IPS-11a (cell line): ENCODE results near the gene TRMT11.
A peak's percentile ranks its signal among the peaks of the same experiment; 100 is the strongest.
"Not testable (repeated sequence)": the region's sequence is repeated elsewhere in the genome, so short reads cannot be mapped to it uniquely, and the experiment has no call there.

Experiments
- H3K4me3 ChIP-seq: one replicate; pipeline ENCODE4 v1.5.1; 2013; ENCODE audit warnings: low read depth, low read length, control low read depth

TRMT11 gene

DNA sequence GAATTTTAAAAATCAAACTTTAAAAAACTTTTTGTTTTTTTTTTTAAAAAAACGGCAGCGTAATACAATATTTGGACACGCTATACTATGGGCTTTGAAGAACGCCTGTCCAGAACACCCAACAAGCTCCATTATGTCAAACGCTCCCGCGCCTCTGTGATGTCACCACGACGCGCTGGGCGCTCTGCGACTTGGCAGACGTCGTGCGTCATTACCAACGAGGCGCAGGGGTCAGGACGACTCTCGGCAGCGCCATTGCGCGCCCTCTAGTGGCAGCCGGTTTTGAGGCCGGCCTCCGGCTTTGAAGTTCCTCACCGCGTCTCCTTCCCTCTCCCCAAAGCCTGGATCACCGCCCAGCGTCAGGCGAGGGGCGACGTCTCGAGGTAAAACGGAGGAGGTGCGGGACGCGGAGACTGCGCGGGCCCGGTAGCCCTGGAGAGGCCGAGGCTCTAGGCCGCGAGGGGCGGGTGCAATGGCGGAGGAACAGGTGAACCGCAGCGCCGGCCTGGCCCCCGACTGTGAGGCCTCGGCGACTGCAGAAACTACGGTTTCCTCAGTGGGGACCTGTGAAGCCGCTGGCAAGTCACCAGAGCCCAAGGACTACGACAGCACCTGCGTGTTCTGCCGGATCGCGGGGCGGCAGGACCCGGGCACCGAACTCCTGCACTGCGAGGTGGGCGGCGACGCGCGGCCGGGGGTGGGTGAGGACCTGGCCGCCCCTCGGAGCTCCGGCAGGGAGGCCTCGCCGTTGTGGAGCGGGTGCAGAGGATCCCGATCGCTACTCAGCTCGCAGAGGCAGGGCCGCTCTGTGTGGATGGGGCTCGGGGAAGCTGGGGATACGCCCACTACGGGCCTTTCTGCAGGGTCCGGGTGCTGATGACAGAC lies 29.6 kb upstream of the TRMT11 start, which contains the start of gene HINT3:
Gene HINT3 (plus strand): TSS at position 265 of the 885 bp plus-strand sequence. CDS start 208 bp downstream, at position 473.
- H3K4me3 ChIP-seq, result peak within 1 kb of the TSS; percentile 65

DNA sequence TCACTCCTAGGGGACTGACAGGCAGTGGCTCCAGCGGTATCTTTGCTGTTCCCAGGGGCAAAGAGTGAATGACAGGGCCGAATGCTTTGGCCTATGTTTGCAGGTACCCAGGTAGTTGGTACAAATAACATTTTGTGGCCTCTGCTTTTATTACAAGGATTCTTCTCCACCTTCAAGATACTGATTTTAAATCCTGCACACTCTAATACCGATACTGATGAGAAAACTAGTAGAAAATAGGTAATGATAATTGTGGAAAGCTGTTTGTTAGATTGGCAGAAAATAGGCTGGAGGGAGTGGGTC lies 29.0 kb upstream of the TRMT11 start:
- H3K4me3 ChIP-seq, result peak overlapping the region; percentile 65

DNA sequence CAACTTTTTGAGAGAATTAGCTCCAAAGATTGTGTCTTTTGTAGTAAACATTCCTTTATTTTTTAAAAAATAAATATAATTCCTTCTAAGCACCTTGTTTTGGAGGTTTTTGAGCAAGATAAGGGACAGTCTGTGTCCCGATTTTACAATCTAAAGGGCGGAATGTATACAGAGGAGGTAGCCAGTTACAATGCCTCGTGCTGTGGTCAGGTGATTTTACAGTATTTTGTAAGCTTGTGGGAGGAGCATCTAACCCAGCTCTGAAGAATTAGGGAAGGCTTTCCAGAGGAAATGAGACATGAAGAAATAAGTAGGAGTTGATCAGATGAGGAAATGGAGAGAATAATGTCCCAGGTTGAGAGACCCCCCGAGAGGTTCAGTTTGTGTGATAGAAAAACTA lies 28.5 kb upstream of the TRMT11 start:
- no peak overlapping the region for H3K4me3 ChIP-seq

DNA sequence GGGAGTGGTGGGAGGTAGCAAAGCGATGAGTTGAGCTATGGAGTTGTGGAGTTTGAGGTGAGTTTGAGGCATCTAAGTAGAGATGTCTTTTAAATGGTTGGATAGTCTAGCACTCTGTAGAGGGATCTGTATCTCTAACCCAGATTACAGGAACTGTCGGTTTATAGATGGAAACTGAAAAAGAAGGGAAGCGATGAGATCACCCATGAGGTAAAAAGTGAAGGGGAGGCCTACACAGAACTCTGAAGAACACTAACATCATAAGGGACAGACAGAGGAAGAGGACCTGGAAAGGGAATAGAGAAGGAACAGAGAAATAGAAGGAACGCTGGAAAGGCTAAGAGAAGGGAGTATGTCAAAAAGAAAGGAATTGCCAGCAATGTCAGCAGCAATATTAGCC lies 27.3 kb upstream of the TRMT11 start:
- no peak overlapping the region for H3K4me3 ChIP-seq

DNA sequence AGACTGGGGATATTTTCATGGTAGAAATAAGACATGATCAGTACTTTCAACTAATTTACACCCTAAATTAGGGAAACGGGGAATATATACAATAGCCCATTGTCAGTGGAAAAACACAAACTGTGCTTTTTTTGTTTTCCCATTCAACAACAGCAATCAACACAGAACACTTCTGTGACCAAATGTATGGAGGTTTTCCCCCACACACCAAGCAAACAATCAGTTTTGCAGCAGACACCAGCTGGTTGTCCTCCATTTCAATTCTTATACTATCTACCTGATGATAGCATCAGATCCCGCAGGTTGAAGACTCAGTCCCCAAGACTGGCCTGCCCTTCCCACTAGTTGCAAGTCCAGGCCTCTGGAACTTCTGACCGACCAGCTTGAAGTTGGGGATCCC lies 25.2 kb upstream of the TRMT11 start:
- H3K4me3 ChIP-seq, result no peak overlapping the region

DNA sequence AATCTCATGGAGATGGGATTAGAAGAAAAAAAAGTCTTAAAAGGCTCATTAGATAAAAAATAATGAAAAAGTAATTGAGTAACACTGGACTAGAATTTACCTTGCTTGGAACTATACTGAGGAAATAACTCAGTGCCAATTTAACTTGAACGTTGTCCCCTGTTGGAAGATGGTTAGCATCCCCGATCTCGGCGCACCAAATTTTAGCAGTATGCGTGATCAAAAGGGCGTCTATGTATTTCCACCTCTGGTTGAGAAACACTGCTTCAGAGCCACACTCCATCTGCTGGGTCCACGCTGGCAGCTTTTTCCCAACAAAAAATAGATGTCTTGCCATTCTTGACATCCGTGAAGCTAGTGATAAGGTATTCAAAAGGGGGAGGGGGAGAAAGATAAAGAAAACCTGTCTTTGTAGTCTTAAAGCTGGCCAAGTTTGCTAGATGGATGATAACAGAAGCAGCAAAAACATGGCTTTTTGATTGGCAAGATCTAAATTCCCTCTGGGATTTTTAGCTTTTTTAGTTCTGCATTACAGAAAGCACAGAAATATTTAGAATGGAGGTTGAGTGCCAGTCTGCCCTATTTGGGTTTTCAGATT lies 23.3 kb upstream of the TRMT11 start:
- H3K4me3 ChIP-seq, result no peak overlapping the region

DNA sequence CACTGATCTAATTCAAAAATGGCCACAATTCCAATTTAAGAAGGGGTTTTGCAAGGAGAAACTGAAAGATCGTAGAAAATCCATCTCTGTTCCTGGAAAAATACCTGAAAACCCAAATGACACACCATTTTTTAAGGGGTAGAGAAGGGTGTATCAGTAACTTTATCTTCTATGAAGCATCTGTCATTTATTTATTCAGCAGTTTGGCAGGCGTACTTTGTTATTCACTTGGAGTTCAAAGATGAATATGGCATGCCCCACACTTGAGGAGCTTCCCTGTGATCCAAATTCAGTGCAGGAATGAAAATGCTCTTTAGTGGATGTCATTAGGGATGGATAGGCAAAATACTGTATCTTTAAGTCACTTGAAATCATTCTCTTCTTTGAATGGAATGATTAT lies 22.5 kb upstream of the TRMT11 start:
- H3K4me3 ChIP-seq, result no peak overlapping the region

DNA sequence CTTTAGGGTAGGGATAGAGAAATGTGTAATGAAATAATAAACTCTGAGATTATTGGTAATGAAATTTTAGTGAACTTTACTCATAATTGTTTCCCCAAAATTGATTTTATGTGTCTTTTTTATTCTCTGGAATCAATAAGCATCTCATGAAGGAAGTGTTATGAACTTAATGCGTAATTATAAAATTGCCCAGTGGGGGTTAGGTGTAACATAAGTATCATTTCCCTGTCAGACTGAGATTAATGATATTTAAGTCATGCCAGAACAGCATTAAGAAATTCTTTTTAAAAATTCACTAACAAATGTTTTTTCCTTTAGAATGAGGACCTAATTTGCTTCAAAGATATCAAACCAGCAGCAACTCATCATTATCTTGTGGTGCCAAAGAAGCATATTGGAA lies 19.8 kb upstream of the TRMT11 start:
- H3K4me3 ChIP-seq, result no peak overlapping the region

DNA sequence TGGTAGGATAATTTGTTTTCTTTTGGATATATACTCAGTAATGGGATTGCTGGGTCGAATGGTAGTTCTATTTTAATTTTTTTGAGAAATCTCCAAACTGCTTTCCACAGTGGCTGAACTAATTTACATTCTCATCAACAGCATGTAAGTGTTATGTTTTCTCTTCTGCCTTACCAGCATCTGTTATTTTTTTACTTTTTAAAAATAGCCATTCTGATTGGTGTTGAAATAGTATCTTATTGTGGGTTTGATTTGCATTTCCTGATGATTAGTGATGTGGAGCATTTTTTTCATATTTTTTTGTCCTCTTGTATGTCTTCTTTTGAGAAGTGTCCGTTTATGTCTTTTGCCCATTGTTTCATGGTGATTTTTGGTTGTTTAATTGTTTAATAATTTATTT lies 17.8 kb upstream of the TRMT11 start:
- H3K4me3 ChIP-seq, result no peak overlapping the region

DNA sequence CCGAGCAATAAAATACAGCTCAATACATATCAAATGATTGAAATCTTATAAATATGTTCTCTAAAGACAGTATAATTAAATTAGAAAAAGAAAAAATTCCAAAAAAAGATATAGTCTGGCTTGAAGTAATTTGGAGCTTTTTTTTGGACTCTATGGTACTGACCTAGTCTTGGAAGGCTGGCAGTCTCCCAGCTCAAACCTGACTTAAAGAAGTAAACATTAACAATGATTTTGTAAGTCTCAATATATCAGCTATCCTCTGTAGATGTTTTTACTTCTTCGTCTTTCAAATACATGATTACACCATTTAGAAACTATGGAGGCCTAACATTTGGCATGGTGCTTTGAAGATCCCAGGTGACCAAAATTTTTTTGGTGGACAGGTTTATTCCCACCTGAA lies 15.6 kb upstream of the TRMT11 start:
- no peak overlapping the region for H3K4me3 ChIP-seq

DNA sequence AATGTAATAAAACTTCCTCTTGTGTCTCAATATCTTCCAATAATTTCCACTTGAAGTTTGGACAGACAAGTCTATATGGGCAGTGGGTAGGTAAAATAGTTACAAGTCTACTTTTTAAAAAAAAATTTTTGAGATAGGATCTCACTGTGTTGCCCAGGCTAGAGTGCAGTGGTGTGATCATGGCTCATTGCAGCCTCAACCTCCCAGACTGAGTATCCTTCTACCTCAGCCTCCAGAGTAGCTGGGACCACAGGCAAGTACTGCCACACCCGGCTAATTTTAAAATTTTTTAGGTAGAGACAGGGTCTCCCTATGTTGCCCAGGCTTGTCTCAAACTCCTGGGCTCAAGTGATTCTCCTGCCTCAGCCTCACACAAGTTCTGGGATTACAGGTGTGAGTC lies 13.9 kb upstream of the TRMT11 start:
- H3K4me3 ChIP-seq, result not testable (repeated sequence)

DNA sequence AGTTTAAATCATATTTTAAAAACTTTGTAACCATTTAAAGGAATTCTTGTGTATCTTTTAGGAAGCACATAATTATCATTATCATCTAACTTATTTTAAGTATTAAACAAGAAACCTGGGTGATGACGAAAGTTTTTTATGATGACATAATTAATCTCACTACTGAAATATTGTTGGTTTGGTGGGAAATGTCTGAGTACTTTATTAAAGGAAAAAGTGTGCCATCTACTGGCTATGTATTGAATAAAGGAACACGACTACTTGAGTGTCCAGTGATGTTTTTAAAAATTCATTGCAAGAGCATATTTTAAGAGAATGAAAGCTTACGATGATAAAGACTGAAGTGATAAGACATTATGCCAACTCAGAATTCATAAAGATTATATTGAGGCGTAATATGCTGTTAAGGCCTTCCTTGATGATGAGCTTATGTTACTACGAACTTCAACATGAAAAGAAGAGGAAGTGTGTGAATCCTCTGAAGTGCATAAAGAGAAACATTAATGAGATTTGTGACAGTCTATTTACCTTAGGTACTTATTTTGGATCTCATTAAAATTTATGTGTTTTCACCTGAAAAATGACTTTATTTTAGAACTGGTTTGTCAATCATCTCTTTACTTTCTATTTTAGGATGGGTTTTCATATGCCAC lies 12.0 kb upstream of the TRMT11 start:
- no peak overlapping the region for H3K4me3 ChIP-seq

DNA sequence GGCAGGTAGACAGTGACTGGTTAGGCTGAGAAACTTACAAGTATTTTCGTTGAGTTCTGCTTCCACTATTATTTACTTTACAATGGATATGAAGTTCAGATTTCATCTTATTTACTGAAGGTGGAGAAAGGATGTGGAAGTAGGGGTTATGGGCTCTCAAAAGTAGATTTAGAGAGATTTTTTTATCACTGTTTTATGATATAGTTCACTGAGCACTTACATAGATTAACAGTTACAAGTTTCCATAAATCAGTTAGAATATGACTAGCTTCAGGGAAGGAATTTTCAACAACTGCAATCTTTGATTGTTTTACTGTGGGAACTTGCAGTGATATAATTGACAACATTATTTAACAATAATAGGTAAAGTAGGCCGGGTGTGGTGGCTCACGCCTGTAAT lies 7.2 kb upstream of the TRMT11 start:
- H3K4me3 ChIP-seq, result no peak overlapping the region

DNA sequence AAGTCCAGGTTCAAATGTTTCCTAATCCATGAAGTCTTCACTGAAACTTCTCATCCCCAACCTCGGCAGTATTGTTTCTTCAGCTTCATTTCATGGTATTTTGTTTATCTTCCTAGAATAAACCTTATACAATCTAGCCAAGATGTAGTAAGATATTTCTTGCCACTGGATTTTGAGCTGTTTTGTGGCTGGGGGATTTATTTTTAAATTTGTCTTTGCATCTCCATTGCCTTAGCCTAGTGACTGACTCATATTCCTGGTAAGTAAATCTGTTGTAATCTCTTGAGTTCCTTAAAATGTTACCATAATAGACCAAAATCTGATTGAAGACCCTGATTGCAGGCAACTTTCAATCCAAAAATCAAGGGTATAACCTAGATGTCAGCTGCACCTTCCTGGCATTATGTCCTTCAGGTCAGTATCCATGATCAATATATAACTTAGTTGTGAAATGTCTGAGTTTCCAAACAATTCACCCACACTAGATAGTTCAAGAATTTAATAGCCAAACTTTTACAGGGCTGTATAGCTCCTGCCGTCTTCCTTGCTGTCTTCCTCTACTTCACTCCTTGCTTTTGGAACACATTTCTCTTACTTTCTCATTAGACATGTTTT lies 4.7 kb upstream of the TRMT11 start:
- no peak overlapping the region for H3K4me3 ChIP-seq

DNA sequence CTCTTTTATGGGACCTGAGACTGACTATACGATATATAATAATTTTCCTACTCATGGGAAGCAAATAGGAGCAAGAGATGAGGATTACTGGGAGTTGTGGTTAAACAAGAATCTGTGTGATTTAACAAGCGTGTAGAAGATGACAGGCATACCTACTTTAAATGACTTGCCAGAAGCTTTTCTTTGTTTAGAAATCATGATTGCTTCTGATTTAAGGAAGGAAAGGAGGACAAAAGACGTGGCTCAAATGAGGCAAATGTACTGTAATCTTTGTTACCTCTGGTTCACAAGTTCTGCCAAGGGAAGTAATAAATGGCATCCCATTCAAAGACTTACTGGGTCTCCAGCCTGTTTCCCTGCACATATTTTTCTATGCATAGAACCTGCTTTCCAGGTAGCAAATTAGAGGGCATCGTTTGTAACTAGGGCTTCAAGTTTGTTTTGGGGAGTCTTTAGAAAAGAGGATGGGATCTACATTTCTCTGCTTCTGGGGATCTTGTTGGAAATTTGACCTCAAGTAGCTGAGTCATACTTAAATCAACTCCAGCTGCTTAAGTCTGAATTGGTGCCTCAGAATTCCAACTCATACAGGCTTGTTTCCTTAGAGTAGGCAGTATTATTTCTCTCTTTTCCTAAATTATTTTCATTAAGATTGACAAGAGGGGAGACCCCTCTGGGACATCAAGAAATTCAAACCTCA lies 2.9 kb upstream of the TRMT11 start:
- no peak overlapping the region for H3K4me3 ChIP-seq

DNA sequence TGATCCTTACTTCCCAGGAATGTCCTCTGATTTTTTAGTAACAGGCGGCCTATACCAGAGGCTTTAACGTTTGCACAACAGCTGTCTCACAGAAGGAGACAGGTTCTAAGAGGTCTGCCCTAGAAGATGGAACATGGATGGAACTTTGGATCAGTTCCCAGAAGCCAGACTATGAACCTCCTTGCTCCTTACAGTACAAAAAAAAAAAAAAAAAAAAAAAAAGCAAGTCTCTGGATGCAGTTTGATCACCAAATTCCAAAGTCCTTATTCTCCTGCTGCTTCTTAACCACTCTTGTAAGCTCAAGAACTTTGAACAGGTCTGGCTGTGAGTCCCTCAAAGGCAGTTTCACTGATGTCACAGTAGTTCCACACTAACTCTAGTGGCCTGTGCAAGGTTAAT lies 2.0 kb upstream of the TRMT11 start:
- H3K4me3 ChIP-seq, result no peak overlapping the region

DNA sequence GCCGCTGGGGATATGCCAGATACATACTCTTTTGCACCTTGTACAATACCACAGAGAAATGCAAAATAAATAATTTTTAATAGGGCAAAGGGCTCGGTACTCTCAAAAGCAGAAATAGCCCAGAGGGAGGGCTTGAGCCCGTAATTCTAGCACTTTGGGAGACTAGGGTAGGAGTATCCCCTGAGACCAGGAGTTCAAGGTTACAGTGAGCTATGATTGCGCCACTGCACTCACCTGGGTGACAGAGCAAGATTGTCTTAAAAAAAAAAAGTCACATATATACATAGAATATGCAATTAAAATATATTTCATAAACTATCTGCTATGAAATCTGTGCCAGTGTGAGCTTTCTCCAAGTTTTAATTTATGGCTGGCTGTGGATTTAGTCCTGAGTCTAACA lies 818 bp upstream of the TRMT11 start:
- H3K4me3 ChIP-seq, result peak overlapping the region; percentile 91

DNA sequence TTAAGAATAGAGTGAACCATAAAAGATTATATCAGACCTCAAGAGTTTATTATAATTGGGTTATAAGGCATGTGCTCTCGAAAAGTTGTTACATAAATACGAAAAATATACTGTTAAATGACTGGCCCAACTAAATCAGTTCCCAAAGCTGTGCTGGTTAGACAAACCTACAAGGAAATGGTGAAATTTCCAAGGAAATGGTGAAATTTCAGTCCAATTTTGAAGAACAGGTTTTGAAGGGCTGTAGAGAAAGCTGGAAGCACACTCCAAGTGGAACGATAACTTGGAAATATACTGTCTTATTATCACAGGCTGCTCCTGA lies 400 bp upstream of the TRMT11 start:
- peak overlapping the region; percentile 91 for H3K4me3 ChIP-seq

DNA sequence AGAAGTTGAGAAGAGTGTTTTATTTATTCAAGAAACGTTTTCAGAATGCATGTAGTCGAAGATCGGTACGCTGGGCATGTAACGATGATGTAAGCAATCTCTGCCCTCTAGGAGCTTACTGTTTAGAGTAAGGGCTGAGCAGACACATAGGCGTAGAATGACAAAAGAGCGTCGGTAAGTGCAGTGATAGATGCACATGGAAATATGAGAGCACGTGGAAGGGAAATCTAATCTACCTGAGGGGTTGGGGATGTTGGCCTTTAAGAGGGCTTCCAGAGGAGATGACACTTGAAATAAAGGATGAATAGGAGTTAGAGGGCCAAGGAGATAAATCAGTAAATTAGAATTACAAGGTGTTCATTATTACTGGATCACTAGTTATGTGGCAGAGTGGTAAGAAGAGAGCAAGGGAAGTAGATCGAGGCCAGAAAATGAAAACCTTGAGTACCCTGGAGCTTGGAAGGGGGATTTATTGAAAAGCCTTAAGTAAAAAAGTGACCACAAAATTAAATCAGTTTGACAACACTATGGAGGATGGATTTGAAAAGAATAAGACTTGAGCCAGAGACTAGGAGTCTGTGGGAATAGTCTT lies 782 bp downstream of the TRMT11 start:
- peak overlapping the region; percentile 91 for H3K4me3 ChIP-seq

DNA sequence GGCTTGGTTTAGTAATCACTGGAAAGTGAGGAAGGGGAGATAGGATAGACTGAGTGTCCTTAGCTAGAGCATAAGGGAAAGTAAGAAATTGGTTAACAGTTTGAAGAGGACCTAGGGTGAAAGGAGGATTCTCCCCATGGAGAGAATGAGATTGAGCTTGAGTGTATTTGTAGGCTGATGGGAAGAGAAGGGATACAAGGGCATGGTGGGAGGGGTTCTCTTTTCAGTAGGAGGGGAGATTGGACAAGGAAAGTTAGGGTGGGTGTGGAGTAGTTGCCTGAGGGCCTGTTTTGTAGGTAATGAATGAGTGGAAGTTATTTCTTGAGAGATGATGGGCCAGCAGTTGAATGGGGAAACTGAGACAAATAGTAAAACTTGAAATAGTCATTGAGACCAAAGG lies 1.9 kb downstream of the TRMT11 start:
- no peak overlapping the region for H3K4me3 ChIP-seq

DNA sequence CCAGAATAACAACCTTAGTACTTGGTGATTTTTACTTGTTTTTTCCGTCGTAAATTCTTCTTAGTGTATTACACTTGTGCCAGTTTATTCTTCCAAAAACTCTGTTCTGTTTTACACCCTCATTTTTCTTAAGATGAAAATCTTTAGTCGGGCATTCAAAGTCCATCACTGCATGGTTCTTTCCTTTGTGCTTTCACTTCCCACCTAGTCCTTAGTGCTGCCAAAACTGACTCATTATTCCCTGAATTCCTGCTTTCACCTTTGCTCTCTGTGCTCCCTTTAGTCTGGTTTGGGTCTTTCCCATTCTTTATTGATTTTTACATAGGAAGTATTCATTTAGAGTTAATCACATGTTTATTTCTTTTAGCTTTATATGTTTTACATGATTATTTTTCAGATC lies 3.3 kb downstream of the TRMT11 start:
- no peak overlapping the region for H3K4me3 ChIP-seq
